Prostate gland (tissue), 2 donors: ENCODE data around the gene CCDC144A. TPM values are rescaled to one million over a fixed set of nuclear protein-coding genes. Genes with fewer than 3 reads are reported as not detected.
"Not testable (repeated sequence)": the region's sequence is repeated elsewhere in the genome, so short reads cannot be mapped to it uniquely, and the experiment has no call there.

Experiments used
- DNase-seq: peaks from one replicate; pipeline ENCODE4 v3.0.0-alpha.2; 2019; ENCODE audit warnings: low spot score
- H3K27ac ChIP-seq, 2 donors: fragments of 200-600 bp; sonication (generic); 2 replicates each; pipeline ENCODE4 v1.5.1; 2017 to 2019
- H3K27me3 ChIP-seq: fragments of 200-600 bp; sonication (generic); replicated peaks from 2 replicates; pipeline ENCODE4 v1.5.1; 2019; ENCODE audit not compliant: insufficient read depth
- H3K36me3 ChIP-seq, 2 donors: fragments of 200-600 bp; sonication (generic); 1 replicate in 1 of 2; 2 replicates in 1 of 2; pipeline versions ENCODE4 v1.5.1 to v1.8.1; 2017 to 2019
- H3K4me1 ChIP-seq: fragments of 200-600 bp; sonication (generic); replicated peaks from 2 replicates; pipeline ENCODE4 v1.5.1; 2019
- H3K4me3 ChIP-seq, 2 donors: fragments of 200-600 bp; sonication (generic); 2 replicates each; pipeline ENCODE4 v1.5.1; 2017 to 2019
- H3K9me3 ChIP-seq: fragments of 200-600 bp; sonication (generic); 2 replicates; pipeline ENCODE4 v1.5.1; 2017
- POLR2A ChIP-seq: fragments of 450-650 bp; IDR thresholded peaks from one replicate; pipeline ENCODE4 v1.6.1; 2016; ENCODE audit warnings: antibody characterized with exemption, mild to moderate bottlenecking
- POLR2AphosphoS5 ChIP-seq: sonication (generic); formaldehyde crosslinking; IDR thresholded peaks from one replicate; pipeline ENCODE4 v1.6.1; 2017; ENCODE audit warnings: antibody characterized with exemption
- WGBS: methylation state at CpG from one replicate; pipeline ENCODE4 v1.1.5; 2018; 5-methylcytosine and 5-hydroxymethylcytosine counted together
- intact Hi-C: fragments of 100-400 bp; cut with DNase I; formaldehyde crosslinking; loops from one replicate; pipeline ENCODE4 v1.14.2; 2022
- total RNA-seq, 2 donors: library from RNA; depleted of rRNA; stranded (reverse); fragments of >200 nt; gene quantifications; one replicate each; pipeline ENCODE4 v1.1.0, GENCODE V29; 2016

CCDC144A gene
- total RNA-seq, 2 donors from 2014 or later = 0.68 to 24.7 TPM

GRCh38 chr17:16790313-16790871 lies 100.4 kb downstream of the CCDC144A start:
- H3K36me3 ChIP-seq, intact Hi-C loops, H3K4me1 ChIP-seq, H3K27me3 ChIP-seq, H3K27ac ChIP-seq, H3K9me3 ChIP-seq, H3K4me3 ChIP-seq, DNase-seq: not testable (repeated sequence)
- 91% methylated on average over 7 of the region's 9 CpGs for WGBS

- 42% methylated on average over 4 of the region's 5 CpGs for WGBS
- H3K4me3 ChIP-seq, H3K27ac ChIP-seq, H3K36me3 ChIP-seq, intact Hi-C loops, DNase-seq, H3K4me1 ChIP-seq, H3K9me3 ChIP-seq, H3K27me3 ChIP-seq: not testable (repeated sequence)
Observed at GRCh38 chr17:16794215-16794614, 104.2 kb downstream of the CCDC144A start.

- H3K9me3 ChIP-seq, intact Hi-C loops, H3K4me1 ChIP-seq, H3K27ac ChIP-seq, H3K27me3 ChIP-seq, H3K4me3 ChIP-seq, H3K36me3 ChIP-seq, DNase-seq: not testable (repeated sequence)
- WGBS = 95% methylated on average over 7 of the region's 7 CpGs
Observed at GRCh38 chr17:16795894-16796293, 105.9 kb downstream of the CCDC144A start.

GRCh38 chr17:16804851-16805250 lies 114.8 kb downstream of the CCDC144A start:
- WGBS = 63% methylated on average over 5 of the region's 5 CpGs
- H3K9me3 ChIP-seq, H3K27me3 ChIP-seq, intact Hi-C loops, H3K36me3 ChIP-seq, DNase-seq, H3K4me1 ChIP-seq, H3K27ac ChIP-seq, H3K4me3 ChIP-seq: not testable (repeated sequence)

- H3K27ac ChIP-seq, H3K9me3 ChIP-seq, H3K4me3 ChIP-seq, intact Hi-C loops, H3K27me3 ChIP-seq, H3K4me1 ChIP-seq, DNase-seq, H3K36me3 ChIP-seq: not testable (repeated sequence)
- WGBS = 97% methylated on average over 4 of the region's 4 CpGs
Observed at GRCh38 chr17:16806599-16806998, 116.6 kb downstream of the CCDC144A start.

GRCh38 chr17:16807620-16808019 lies 117.6 kb downstream of the CCDC144A start:
- not testable (repeated sequence) for H3K27me3 ChIP-seq

GRCh38 chr17:16810236-16810635 lies 120.2 kb downstream of the CCDC144A start:
- DNase-seq, H3K27ac ChIP-seq, H3K9me3 ChIP-seq, H3K4me1 ChIP-seq, H3K4me3 ChIP-seq, intact Hi-C loops, H3K36me3 ChIP-seq, H3K27me3 ChIP-seq: not testable (repeated sequence)
- 93% methylated on average over 5 of the region's 5 CpGs for WGBS

More at GRCh38 chr17:16807620-16808019, 117.6 kb downstream of the CCDC144A start:
- intact Hi-C loops, H3K4me3 ChIP-seq, H3K27ac ChIP-seq, H3K9me3 ChIP-seq, H3K36me3 ChIP-seq, DNase-seq, H3K4me1 ChIP-seq: not testable (repeated sequence)
- WGBS = 60% methylated on average over 8 of the region's 9 CpGs

- DNase-seq, H3K27ac ChIP-seq: not testable (repeated sequence)
Observed at GRCh38 chr17:16812126-16812525, 122.1 kb downstream of the CCDC144A start.

GRCh38 chr17:16814439-16814838 lies 124.4 kb downstream of the CCDC144A start:
- Histone ChIP-seq H3K9me3 (no peaks in the 10 kb centered on the region), H3K27ac (no peak overlapping the region), H3K4me3 (no peak overlapping the region), H3K27me3 (no peaks in the 10 kb centered on the region), H3K36me3 (no peaks in the 10 kb centered on the region), H3K4me1 (no peaks in the 10 kb centered on the region)
- intact Hi-C loops = no loop called here
- no peak for TF ChIP-seq POLR2A
- TF ChIP-seq POLR2AphosphoS5 = no peak
- 83% methylated on average over 7 of the region's 7 CpGs for WGBS
- DNase-seq = no peak

More at GRCh38 chr17:16812126-16812525, 122.1 kb downstream of the CCDC144A start:
- H3K9me3 ChIP-seq, H3K27me3 ChIP-seq, H3K4me1 ChIP-seq, H3K4me3 ChIP-seq, intact Hi-C loops, H3K36me3 ChIP-seq: not testable (repeated sequence)
- WGBS = 7% methylated on average over 7 of the region's 7 CpGs
